ENCODE measurements around the gene CACFD1. TPM values are rescaled to one million over a fixed set of nuclear protein-coding genes. Genes with fewer than 3 reads are reported as not detected.

The CACFD1 gene
- total RNA-seq, 2 donors from 2014 or later = 15.8 to 19.5 TPM

GRCh38 chr9:133420392-133420827 lies 39.4 kb upstream of the CACFD1 start:
- H3K27ac ChIP-seq = no peak overlapping the region
- H3K36me3 ChIP-seq = no peaks in the 10 kb centered on the region
- H3K4me3 ChIP-seq = no peak overlapping the region
- TF ChIP-seq CTCF (IDR thresholded peaks at IDR 0.05) = no peak
- ATAC-seq (ENCODE audit: insufficient number of reproducible peaks, low FRiP score, low read depth) (no peak), DNase-seq (ENCODE audit: low spot score) (no peak)
- H3K27me3 ChIP-seq (replicated peaks; ENCODE audit: insufficient read depth) = no peaks in the 10 kb centered on the region
- peaks cover 11 to 20% of the 10 kb centered on the region in 2 donors for H3K4me1 ChIP-seq (ENCODE audit: control insufficient read depth in 1 of 2, low read depth in 2 of 2)
- no peaks in the 10 kb centered on the region for H3K9me3 ChIP-seq

- DNase-seq (ENCODE audit: low spot score) (no peak), ATAC-seq (ENCODE audit: insufficient number of reproducible peaks, low FRiP score, low read depth) (no peak)
- no peak for TF ChIP-seq CTCF (IDR thresholded peaks at IDR 0.05)
- H3K27ac ChIP-seq = no peak within 1 kb of the TSS
- H3K27me3 ChIP-seq (replicated peaks; ENCODE audit: insufficient read depth) = no peaks in the 10 kb centered on the region
- H3K36me3 ChIP-seq = no peaks in the 10 kb centered on the region
- H3K9me3 ChIP-seq = no peaks in the 10 kb centered on the region
- peaks cover 3 to 7% of the 10 kb centered on the region in 2 donors for H3K4me1 ChIP-seq (ENCODE audit: control insufficient read depth in 1 of 2, low read depth in 2 of 2)
- no peak within 1 kb of the TSS for H3K4me3 ChIP-seq
Measured at GRCh38 chr9:133421615-133422542, 37.9 kb upstream of the CACFD1 start, which contains the start of gene ADAMTS13. ADAMTS13 (plus strand) TSS chr9:133422367; CDS start chr9:133422444, 77 bp downstream.

GRCh38 chr9:133423216-133423615 lies 36.6 kb upstream of the CACFD1 start:
- H3K9me3 ChIP-seq = no peaks in the 10 kb centered on the region

GRCh38 chr9:133424187-133424586 lies 35.6 kb upstream of the CACFD1 start:
- Histone ChIP-seq H3K4me1 (ENCODE audit: control insufficient read depth in 1 of 2, low read depth in 2 of 2) (no peaks in the 10 kb centered on the region), H3K4me3 (no peak overlapping the region), H3K27ac (no peak overlapping the region), H3K9me3 (no peaks in the 10 kb centered on the region), H3K36me3 (no peaks in the 10 kb centered on the region), H3K27me3 (replicated peaks; ENCODE audit: insufficient read depth) (no peaks in the 10 kb centered on the region)
- ATAC-seq (ENCODE audit: insufficient number of reproducible peaks, low FRiP score, low read depth) = no peak
- no peak for TF ChIP-seq CTCF (IDR thresholded peaks at IDR 0.05)
- DNase-seq (ENCODE audit: low spot score) = no peak

More at GRCh38 chr9:133423216-133423615, 36.6 kb upstream of the CACFD1 start:
- DNase-seq (ENCODE audit: low spot score) (no peak), ATAC-seq (ENCODE audit: insufficient number of reproducible peaks, low FRiP score, low read depth) (no peak)
- no peaks in the 10 kb centered on the region for H3K27me3 ChIP-seq (replicated peaks; ENCODE audit: insufficient read depth)
- no peak for TF ChIP-seq CTCF (IDR thresholded peaks at IDR 0.05)
- H3K4me1 ChIP-seq (ENCODE audit: control insufficient read depth in 1 of 2, low read depth in 2 of 2) = no peaks in the 10 kb centered on the region
- H3K36me3 ChIP-seq = no peaks in the 10 kb centered on the region
- H3K4me3 ChIP-seq = no peak overlapping the region
- no peak overlapping the region for H3K27ac ChIP-seq

GRCh38 chr9:133425049-133425632 lies 34.6 kb upstream of the CACFD1 start:
- Histone ChIP-seq H3K36me3 (no peaks in the 10 kb centered on the region), H3K27me3 (replicated peaks; ENCODE audit: insufficient read depth) (no peaks in the 10 kb centered on the region), H3K27ac (no peak overlapping the region), H3K4me3 (no peak overlapping the region), H3K9me3 (no peaks in the 10 kb centered on the region), H3K4me1 (ENCODE audit: control insufficient read depth in 1 of 2, low read depth in 2 of 2) (no peaks in the 10 kb centered on the region)
- DNase-seq (ENCODE audit: low spot score) (no peak), ATAC-seq (ENCODE audit: insufficient number of reproducible peaks, low FRiP score, low read depth) (no peak)
- TF ChIP-seq CTCF (IDR thresholded peaks at IDR 0.05) = no peak

All from thoracic aorta (tissue), 2 donors.